Bronchial epithelial cell (primary cell): ENCODE results near the gene WFDC9. TPM values are rescaled to one million over a fixed set of nuclear protein-coding genes. Genes with fewer than 3 reads are reported as not detected.

Experiments used
- DNase-seq: peaks from one replicate; pipeline ENCODE4 v3.0.0-alpha.2; 2010; ENCODE audit warnings: low read depth
- FAIRE-seq: peaks from 2 replicates; lab custom pipeline; 2011; peaks lifted over from hg19 to GRCh38; lab: Jason Lieb, UNC
- H3K27me3 ChIP-seq: 2 replicates; pipeline ENCODE4 v1.5.1; 2011; ENCODE audit warnings: low read length; ENCODE audit not compliant: control insufficient read depth, insufficient read depth
- H3K36me3 ChIP-seq: 2 replicates; pipeline ENCODE4 v1.5.1; 2011; ENCODE audit warnings: low read length; ENCODE audit not compliant: control insufficient read depth, insufficient read depth
- H3K4me3 ChIP-seq: 2 replicates; pipeline ENCODE4 v1.5.1; 2011; ENCODE audit warnings: mild to moderate bottlenecking, low read depth, low read length, control low read depth
- CTCF ChIP-seq: IDR thresholded peaks from 2 replicates; pipeline ENCODE4 v1.5.1; 2011; ENCODE audit warnings: mild to moderate bottlenecking, moderate library complexity, low read length, control low read depth, inconsistent platforms; ENCODE audit not compliant: insufficient read depth, severe bottlenecking
- total RNA-seq: library from RNA; depleted of rRNA; stranded (reverse); fragments of >200 nt; gene quantifications from 2 replicates; pipeline ENCODE4 v1.2.1, GENCODE V29; 2014

Gene WFDC9
- total RNA-seq, 1 donor from 2014 or later: not detected

- DNase-seq: peak; percentile 67
- Histone ChIP-seq H3K4me3 (no peak within 1 kb of the TSS), H3K36me3 (no peaks in the 10 kb centered on the region), H3K27me3 (peaks cover 1% of the 10 kb centered on the region)
- FAIRE-seq: peak; percentile 52
- TF ChIP-seq CTCF: peak; percentile 94
These were observed 1.5 kb downstream of the WFDC9 start, which contains the start of gene WFDC10A for GRCh38 chr20:45629496-45630100. WFDC10A (plus strand) TSS chr20:45629739; CDS start chr20:45629814, 75 bp downstream.

GRCh38 chr20:45626540-45626939 lies 4.5 kb downstream of the WFDC9 start:
- peaks cover 1% of the 10 kb centered on the region for H3K27me3 ChIP-seq
- H3K36me3 ChIP-seq: no peaks in the 10 kb centered on the region
- FAIRE-seq: no peak
- no peak for TF ChIP-seq CTCF
- no peak for DNase-seq
- H3K4me3 ChIP-seq: no peak overlapping the region

GRCh38 chr20:45621593-45621992 lies 9.5 kb downstream of the WFDC9 start:
- no peak for FAIRE-seq
- DNase-seq: no peak
- H3K27me3 ChIP-seq: no peaks in the 10 kb centered on the region
- H3K36me3 ChIP-seq: no peaks in the 10 kb centered on the region
- no peak overlapping the region for H3K4me3 ChIP-seq
- no peak for TF ChIP-seq CTCF

GRCh38 chr20:45617591-45617990 lies 13.5 kb downstream of the WFDC9 start:
- no peak overlapping the region for H3K4me3 ChIP-seq
- H3K27me3 ChIP-seq: no peaks in the 10 kb centered on the region
- peak; percentile 78 for DNase-seq
- no peak for FAIRE-seq
- H3K36me3 ChIP-seq: no peaks in the 10 kb centered on the region
- TF ChIP-seq CTCF: no peak

GRCh38 chr20:45612314-45612713 lies 18.8 kb downstream of the WFDC9 start:
- H3K4me3 ChIP-seq: no peak overlapping the region
- H3K36me3 ChIP-seq: no peaks in the 10 kb centered on the region
- DNase-seq (no peak), FAIRE-seq (no peak)
- no peak for TF ChIP-seq CTCF
- no peaks in the 10 kb centered on the region for H3K27me3 ChIP-seq

GRCh38 chr20:45611054-45611453 lies 20.0 kb downstream of the WFDC9 start:
- H3K4me3 ChIP-seq: no peak overlapping the region
- peak; percentile 93 for DNase-seq
- no peak for FAIRE-seq

More at GRCh38 chr20:45611054-45611453, 20.0 kb downstream of the WFDC9 start:
- H3K27me3 ChIP-seq: no peaks in the 10 kb centered on the region
- H3K36me3 ChIP-seq: no peaks in the 10 kb centered on the region
- no peak for TF ChIP-seq CTCF
